Measurements from ENCODE around the gene GRN. TPM values are rescaled to one million over a fixed set of nuclear protein-coding genes. Genes with fewer than 3 reads are reported as not detected.

Gene GRN
- 484 and 834 TPM in 2 replicates for total RNA-seq

DNA sequence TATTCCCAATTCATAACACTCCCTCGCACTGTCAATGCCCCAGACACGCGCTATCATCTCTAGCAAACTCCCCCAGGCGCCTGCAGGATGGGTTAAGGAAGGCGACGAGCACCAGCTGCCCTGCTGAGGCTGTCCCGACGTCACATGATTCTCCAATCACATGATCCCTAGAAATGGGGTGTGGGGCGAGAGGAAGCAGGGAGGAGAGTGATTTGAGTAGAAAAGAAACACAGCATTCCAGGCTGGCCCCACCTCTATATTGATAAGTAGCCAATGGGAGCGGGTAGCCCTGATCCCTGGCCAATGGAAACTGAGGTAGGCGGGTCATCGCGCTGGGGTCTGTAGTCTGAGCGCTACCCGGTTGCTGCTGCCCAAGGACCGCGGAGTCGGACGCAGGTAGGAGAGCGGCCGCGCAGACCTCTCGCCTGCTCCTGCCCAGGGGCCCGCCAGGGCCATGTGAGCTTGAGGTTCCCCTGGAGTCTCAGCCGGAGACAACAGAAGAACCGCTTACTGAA is at the start of gene GRN:
GRN (plus strand) TSS at position 364 of the 515 bp plus-strand sequence. CDS start 3,863 bp downstream, outside the sequence.

DNA sequence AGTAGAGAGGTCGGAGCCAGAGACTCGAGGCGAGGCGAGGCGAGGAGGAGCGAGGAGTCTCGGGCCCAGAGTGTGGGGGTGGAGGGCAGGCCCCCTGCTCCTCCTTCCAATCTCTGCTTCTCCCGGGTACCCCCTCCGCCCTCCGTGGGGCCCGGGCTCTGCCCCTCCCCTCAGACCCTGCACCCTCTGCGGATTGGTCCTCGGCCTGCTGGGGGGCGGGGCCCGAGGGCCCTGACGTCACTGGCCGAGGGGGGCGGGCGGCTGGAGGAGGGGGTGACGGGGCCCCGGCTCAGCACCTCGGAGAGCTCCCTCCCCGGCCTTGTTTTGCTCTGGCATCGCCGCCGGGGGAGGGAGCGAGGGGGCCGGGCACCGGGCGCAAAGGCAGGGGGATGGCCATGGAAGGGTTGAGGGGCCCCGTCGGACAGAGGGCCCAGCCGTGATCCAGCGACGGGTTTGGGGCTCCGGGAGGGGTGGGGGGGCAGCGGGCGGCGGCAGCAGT is 36.7 kb upstream of the GRN start, which contains the start of gene RUNDC3A:
RUNDC3A (plus strand) TSS at position 282 of the 499 bp plus-strand sequence. CDS start 232 bp downstream, outside the sequence.

DNA sequence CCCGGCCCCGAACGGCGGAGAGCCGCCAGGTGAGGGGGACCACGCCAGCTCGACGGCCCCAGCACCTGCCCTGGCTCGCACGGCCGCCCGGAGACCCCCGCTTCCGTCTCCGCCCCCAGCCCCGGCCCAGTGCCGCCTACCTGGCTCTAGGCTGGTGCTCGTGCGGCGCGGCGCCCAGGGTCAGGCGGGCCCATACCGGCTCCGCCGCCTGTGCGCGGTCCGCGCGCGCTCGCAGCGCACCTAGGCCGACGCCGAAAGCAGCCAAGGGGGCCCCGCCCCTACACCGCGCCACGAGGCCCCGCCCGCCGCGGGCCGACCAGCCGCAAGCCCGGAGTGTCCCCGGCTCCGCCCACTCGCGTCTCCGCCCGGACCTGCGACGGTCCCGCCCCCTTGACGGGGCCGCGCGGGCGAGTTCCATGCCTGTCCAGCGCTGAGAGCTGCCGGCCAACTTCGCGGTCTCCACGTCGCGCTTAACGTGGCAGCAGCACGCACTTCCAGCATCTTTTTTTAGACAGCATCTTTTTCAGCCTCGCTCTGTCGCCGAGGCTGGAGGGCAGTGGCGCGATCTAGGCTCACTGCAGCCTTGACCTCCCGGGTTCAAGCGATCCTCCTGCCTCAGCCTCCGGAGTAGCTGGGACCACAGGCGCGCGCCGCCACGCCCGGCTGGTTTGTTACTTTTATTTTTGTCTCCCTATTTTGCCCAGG is 20.4 kb upstream of the GRN start, which contains the start of gene SLC25A39:
SLC25A39 (minus strand) TSS at position 253 of the 705 bp plus-strand sequence. CDS start 1,261 bp downstream, outside the sequence.

DNA sequence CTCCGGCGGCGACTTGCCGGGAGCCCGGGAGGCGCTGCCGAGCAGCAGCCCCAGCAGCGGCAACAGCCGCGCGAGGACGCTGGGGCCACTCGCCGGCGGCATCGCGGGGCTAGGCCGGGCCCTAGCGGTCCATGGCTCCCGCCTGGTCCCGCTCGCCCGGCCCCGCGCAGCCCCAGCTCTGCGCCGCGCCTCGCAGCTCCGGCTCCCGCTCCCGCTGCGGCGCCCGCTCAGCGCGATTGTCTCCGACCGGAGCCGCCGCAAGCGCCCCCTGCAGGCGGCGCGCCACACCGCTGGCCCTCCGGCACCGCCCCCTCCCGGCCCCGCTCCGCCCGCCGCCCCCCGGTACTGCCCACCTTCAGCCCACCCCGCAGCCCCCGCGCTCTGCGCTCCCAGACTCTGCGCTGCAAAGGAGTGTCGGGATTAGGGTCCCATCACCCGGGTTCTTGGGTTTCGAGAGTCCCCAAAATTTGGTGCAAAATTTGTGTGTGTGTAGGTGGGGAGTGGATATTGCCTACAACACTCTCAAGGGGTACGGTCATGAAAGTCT is 18.6 kb downstream of the GRN start, which contains the start of gene FAM171A2:
FAM171A2 (minus strand) TSS at position 241 of the 547 bp plus-strand sequence; CDS start at position 102, 139 bp downstream.

DNA sequence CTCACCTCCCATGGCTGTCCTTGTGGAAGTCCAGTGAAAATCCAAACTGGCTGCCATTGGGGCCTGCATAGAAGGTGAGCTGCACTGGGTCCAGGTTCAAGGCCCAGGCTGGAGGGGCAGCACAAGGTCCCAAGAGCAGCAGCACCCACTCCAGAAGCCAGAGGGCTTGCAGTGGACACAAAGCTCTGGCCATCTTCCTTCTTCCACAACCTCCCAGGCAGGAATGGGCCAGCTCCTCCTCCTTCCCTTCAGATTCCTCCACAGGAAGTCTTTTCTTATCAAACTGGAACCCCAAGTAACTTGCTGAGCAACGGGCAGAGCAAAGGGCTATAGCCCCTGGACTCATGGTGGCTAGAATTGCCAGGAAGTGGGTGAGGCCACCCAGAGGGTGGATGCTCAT is 44.2 kb downstream of the GRN start, which contains the start of gene ITGA2B:
ITGA2B (minus strand) TSS at position 369 of the 400 bp plus-strand sequence; CDS start at position 193, 176 bp downstream.

Other genes with a start within 250 kb of the GRN start
- 45.6 and 50.3 TPM in 2 replicates for gene HDAC5, start 221.7 kb upstream of the GRN start, total RNA-seq
- gene HROB, start 203.4 kb upstream of the GRN start, total RNA-seq: 2.6 and 2.8 TPM in 2 replicates
- gene ASB16, start 174.6 kb upstream of the GRN start, total RNA-seq: not detected in 2 replicates
- gene TMUB2, start 158.3 kb upstream of the GRN start, total RNA-seq: 24.3 and 36.6 TPM in 2 replicates
- 31.4 and 43.0 TPM in 2 replicates for gene ATXN7L3, start 145.4 kb upstream of the GRN start, total RNA-seq
- gene UBTF, start 125.6 kb upstream of the GRN start, total RNA-seq: 35.3 and 63.9 TPM in 2 replicates
- not detected in 2 replicates for gene SLC4A1, start 77.2 kb upstream of the GRN start, total RNA-seq
- 0.25 and 0.32 TPM in 2 replicates for gene RUNDC3A, start 36.7 kb upstream of the GRN start, total RNA-seq
- gene SLC25A39, start 20.5 kb upstream of the GRN start, total RNA-seq: 49.1 and 86.8 TPM in 2 replicates
- 3.5 and 3.6 TPM in 2 replicates for gene FAM171A2, start 18.6 kb downstream of the GRN start, total RNA-seq
- under 0.01 and 0.76 TPM in 2 replicates for gene ITGA2B, start 44.3 kb downstream of the GRN start, total RNA-seq
- 7.6 and 22.1 TPM in 2 replicates for gene GPATCH8, start 158.1 kb downstream of the GRN start, total RNA-seq
- 0.16 and 0.88 TPM in 2 replicates for gene FZD2, start 212.2 kb downstream of the GRN start, total RNA-seq

Data from bladder microvascular endothelial cell (primary cell).